Colonic mucosa (tissue), 4 donors: Measurements from ENCODE around the gene LPCAT2. TPM values are rescaled to one million over a fixed set of nuclear protein-coding genes. Genes with fewer than 3 reads are reported as not detected.

Experiments used
- DNase-seq: peaks from one replicate; pipeline ENCODE4 v3.0.0-alpha.2; 2020
- H3K27ac ChIP-seq: fragments of 200-600 bp; one replicate; pipeline ENCODE4 v1.8.0; 2021
- H3K27me3 ChIP-seq: fragments of 200-600 bp; one replicate; pipeline ENCODE4 v1.8.0; 2021
- H3K36me3 ChIP-seq: fragments of 200-600 bp; one replicate; pipeline ENCODE4 v1.8.0; 2021
- H3K4me1 ChIP-seq: fragments of 200-600 bp; one replicate; pipeline ENCODE4 v1.8.0; 2021; ENCODE audit warnings: mild to moderate bottlenecking
- H3K4me3 ChIP-seq: fragments of 200-600 bp; one replicate; pipeline ENCODE4 v1.8.0; 2021
- H3K9ac ChIP-seq, 2 donors: one replicate each; pipeline ENCODE4 v1.7.0; 2013; ENCODE audit warnings: control low read depth in 2 of 2, low read depth in 2 of 2, low read length in 2 of 2
- H3K9me3 ChIP-seq: fragments of 200-600 bp; one replicate; pipeline ENCODE4 v1.8.0; 2021
- CTCF ChIP-seq: fragments of 200-600 bp; IDR thresholded peaks from one replicate; pipeline ENCODE4 v1.8.0; 2022; ENCODE audit warnings: antibody characterized with exemption, mild to moderate bottlenecking
- intact Hi-C: fragments of 100-400 bp; cut with DNase I; formaldehyde crosslinking; loops from one replicate; pipeline ENCODE4 v1.14.1; 2022
- total RNA-seq, 2 donors: library from RNA; stranded (reverse); fragmentation: NEBNext Ultra II Directional in 1 of 2; extraction: Animal tissue kit (Norgen Biotek cat#: 25700) in 1 of 2; gene quantifications; one replicate each; pipeline ENCODE4 v1.2.1, GENCODE V29; 2021
- donor health status: healthy.
- donor health status: DM: no; HTN: no; CAD: no.
- donor health status: DM: no; HTN: no; CAD: no.

Gene LPCAT2
- total RNA-seq, 2 donors from 2014 or later, result 22.6 to 30.5 TPM

DNA sequence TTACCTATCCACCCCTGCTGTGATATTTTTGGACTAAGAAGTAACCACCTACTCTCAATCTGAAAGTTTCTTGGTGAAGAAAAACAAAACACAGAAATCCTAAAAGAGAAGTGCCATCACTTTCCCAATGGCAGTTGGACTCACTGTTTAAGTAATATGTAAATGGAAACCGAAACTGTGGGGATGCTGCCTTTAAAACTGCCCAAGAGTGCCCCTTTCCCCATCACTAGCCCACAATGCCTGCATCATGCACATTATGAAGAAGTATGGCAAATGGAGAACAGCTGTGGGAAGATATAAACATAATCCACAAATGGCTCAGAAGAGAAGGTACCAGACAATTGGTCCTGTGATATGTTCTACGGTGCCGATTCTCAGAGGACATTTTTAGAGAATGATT is 113.4 kb downstream of the LPCAT2 start:
- no peak overlapping the region for H3K27ac ChIP-seq
- H3K4me1 ChIP-seq, result no peaks in the 10 kb centered on the region
- H3K9ac ChIP-seq, result no peak overlapping the region
- H3K27me3 ChIP-seq, result no peaks in the 10 kb centered on the region
- no peak overlapping the region for H3K4me3 ChIP-seq
- intact Hi-C loops, result no loop called here
- no peak for DNase-seq
- H3K9me3 ChIP-seq, result no peaks in the 10 kb centered on the region
- no peaks in the 10 kb centered on the region for H3K36me3 ChIP-seq
- TF ChIP-seq CTCF, result no peak

GRCh38 chr16:55622930-55623561 is 114.2 kb downstream of the LPCAT2 start:
- H3K9ac ChIP-seq, result no peak overlapping the region
- DNase-seq, result no peak
- intact Hi-C loops, result no loop called here

GRCh38 chr16:55623640-55624039 is 114.8 kb downstream of the LPCAT2 start:
- H3K4me1 ChIP-seq, result no peaks in the 10 kb centered on the region
- no peaks in the 10 kb centered on the region for H3K27me3 ChIP-seq
- no peaks in the 10 kb centered on the region for H3K36me3 ChIP-seq
- no peak overlapping the region for H3K9ac ChIP-seq
- no peak for TF ChIP-seq CTCF
- DNase-seq, result no peak
- no peak overlapping the region for H3K27ac ChIP-seq
- intact Hi-C loops, result no loop called here
- no peaks in the 10 kb centered on the region for H3K9me3 ChIP-seq
- H3K4me3 ChIP-seq, result no peak overlapping the region

More at GRCh38 chr16:55622930-55623561, 114.2 kb downstream of the LPCAT2 start:
- Histone ChIP-seq H3K4me1 (no peaks in the 10 kb centered on the region), H3K4me3 (no peak overlapping the region), H3K9me3 (no peaks in the 10 kb centered on the region), H3K36me3 (no peaks in the 10 kb centered on the region), H3K27me3 (no peaks in the 10 kb centered on the region), H3K27ac (no peak overlapping the region)
- TF ChIP-seq CTCF, result no peak

GRCh38 chr16:55624696-55625095 is 115.8 kb downstream of the LPCAT2 start:
- intact Hi-C loops, result no loop called here
- Histone ChIP-seq H3K9ac (no peak overlapping the region), H3K9me3 (no peaks in the 10 kb centered on the region), H3K4me1 (no peaks in the 10 kb centered on the region), H3K4me3 (no peak overlapping the region), H3K27ac (no peak overlapping the region), H3K36me3 (no peaks in the 10 kb centered on the region), H3K27me3 (no peaks in the 10 kb centered on the region)
- no peak for DNase-seq
- TF ChIP-seq CTCF, result no peak

DNA sequence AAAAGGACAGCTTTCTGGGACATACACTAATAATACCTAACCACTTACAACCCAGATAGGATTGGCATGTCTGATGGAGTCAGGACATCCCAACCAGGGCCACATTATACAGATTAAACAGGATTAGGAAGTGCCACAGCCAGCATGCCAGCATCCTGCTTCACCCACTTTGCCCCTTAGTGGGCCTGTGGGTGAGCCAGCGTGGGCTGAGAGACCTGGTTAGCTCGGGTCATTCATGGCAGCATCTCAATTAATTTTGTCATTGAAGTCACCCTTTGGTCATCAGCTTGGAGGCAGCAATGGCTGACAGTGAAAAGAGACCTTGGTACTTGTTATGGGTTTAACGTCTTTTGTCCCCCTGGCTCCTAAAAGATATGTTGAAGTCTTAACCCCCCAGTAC is 117.0 kb downstream of the LPCAT2 start:
- intact Hi-C loops, result no loop called here
- TF ChIP-seq CTCF, result no peak

More for the DNA sequence above, 117.0 kb downstream of the LPCAT2 start:
- no peak for DNase-seq
- no peaks in the 10 kb centered on the region for H3K27me3 ChIP-seq
- no peak overlapping the region for H3K27ac ChIP-seq
- no peaks in the 10 kb centered on the region for H3K4me1 ChIP-seq
- H3K36me3 ChIP-seq, result no peaks in the 10 kb centered on the region
- H3K9ac ChIP-seq, result no peak overlapping the region
- no peaks in the 10 kb centered on the region for H3K9me3 ChIP-seq
- no peak overlapping the region for H3K4me3 ChIP-seq
